ENCODE data around the gene ADRB2. TPM values are rescaled to one million over a fixed set of nuclear protein-coding genes. Genes with fewer than 3 reads are reported as not detected.

The ADRB2 gene
- total and polyA plus RNA-seq, 9 donors, result 0.23 to 2.3 (median 1.0) TPM

DNA sequence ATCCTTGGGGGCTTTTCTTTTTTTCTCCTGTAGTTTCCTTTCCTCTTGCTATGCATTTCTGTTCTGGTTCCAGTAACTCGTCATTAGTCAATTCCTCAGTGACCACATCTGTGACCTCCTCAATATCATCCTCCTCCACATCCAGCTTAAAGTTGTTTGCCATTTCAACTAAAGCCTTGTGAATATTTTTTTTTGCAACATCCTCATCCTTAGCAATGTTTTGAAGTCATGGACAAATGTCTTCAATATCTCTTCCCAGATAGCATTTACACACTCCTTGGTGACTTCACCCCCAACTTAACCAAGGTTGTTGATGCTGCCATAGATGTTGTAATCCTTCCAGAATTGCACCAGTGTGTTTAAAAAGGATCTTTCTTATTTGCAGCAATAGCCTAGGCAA lies 14.7 kb upstream of the ADRB2 start:
- Histone ChIP-seq H3K27me3 (no peaks in the 10 kb centered on the region), H3K36me3 (no peaks in the 10 kb centered on the region), H3K9me3 (no peaks in the 10 kb centered on the region), H3K27ac (no peak overlapping the region), H3K4me1 (ENCODE audit: insufficient read depth) (no peaks in the 10 kb centered on the region), H3K4me3 (no peak overlapping the region)
- WGBS, 3 donors, result 0 to 17% (median 8%) methylated on average over 1 of the region's 1 CpG
- TF ChIP-seq POLR2A (IDR thresholded peaks at IDR 0.05) (no peak), EP300 (IDR thresholded peaks at IDR 0.05) (no peak)
- TF ChIP-seq, protein P1, sequence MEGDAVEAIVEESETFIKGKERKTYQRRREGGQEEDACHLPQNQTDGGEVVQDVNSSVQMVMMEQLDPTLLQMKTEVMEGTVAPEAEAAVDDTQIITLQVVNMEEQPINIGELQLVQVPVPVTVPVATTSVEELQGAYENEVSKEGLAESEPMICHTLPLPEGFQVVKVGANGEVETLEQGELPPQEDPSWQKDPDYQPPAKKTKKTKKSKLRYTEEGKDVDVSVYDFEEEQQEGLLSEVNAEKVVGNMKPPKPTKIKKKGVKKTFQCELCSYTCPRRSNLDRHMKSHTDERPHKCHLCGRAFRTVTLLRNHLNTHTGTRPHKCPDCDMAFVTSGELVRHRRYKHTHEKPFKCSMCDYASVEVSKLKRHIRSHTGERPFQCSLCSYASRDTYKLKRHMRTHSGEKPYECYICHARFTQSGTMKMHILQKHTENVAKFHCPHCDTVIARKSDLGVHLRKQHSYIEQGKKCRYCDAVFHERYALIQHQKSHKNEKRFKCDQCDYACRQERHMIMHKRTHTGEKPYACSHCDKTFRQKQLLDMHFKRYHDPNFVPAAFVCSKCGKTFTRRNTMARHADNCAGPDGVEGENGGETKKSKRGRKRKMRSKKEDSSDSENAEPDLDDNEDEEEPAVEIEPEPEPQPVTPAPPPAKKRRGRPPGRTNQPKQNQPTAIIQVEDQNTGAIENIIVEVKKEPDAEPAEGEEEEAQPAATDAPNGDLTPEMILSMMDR (IDR thresholded peaks at IDR 0.05), result no peak
- DNase-seq, result no peak
- intact Hi-C loops (cut with DNase I), result no loop called here

DNA sequence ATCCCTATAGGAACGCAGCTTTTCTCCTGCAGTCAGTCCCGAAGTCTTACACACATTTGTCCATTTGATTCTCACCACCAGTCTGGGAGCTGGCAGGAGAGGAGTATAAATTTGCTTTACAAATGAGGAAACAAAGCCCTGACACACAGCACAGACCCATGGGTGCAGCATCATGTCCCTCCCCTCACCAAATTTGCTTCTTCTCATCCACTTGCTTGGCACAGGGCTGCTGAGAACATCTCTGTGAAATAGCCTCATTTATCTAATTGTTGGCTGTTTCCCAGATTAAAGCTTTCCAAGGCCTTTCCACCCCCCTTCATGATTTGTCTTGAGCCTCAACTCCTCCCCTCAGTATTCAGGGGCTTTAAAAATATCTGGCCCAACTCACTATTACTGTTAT lies 11.3 kb upstream of the ADRB2 start:
- intact Hi-C loops (cut with DNase I), result no loop called here
- Histone ChIP-seq H3K36me3 (no peaks in the 10 kb centered on the region), H3K9me3 (no peaks in the 10 kb centered on the region), H3K27ac (no peak overlapping the region), H3K4me3 (no peak overlapping the region), H3K27me3 (no peaks in the 10 kb centered on the region), H3K4me1 (ENCODE audit: insufficient read depth) (no peaks in the 10 kb centered on the region)
- no peak for DNase-seq
- TF ChIP-seq, protein P1 (IDR thresholded peaks at IDR 0.05), result no peak
- 25 to 47% (median 39%) methylated on average over 2 of the region's 2 CpGs for WGBS, 3 donors

DNA sequence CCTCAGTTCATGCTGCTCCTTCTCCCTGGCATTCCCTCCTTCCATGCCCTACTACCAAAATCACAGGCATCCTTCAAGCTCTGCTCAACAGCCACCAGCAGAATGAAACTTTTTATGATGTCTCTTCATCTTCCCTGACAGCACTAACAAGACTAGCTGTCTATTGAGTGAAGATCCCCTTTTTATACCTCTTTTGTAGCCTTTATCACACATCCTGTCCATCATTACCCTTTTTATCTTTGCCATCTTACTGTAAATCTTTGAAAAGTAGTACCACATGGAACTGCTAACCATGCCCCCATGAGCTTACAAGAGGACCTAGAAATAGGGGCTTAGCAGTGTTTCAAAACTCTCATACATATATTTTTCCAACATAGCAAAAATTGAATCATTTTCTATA lies 10.8 kb upstream of the ADRB2 start:
- Histone ChIP-seq H3K9me3 (no peaks in the 10 kb centered on the region), H3K4me3 (no peak overlapping the region), H3K36me3 (no peaks in the 10 kb centered on the region), H3K27me3 (no peaks in the 10 kb centered on the region), H3K4me1 (ENCODE audit: insufficient read depth) (no peaks in the 10 kb centered on the region), H3K27ac (no peak overlapping the region)
- no peak for DNase-seq
- intact Hi-C loops (cut with DNase I), result no loop called here
- TF ChIP-seq, protein P1 (IDR thresholded peaks at IDR 0.05), result no peak
- TF ChIP-seq POLR2A (IDR thresholded peaks at IDR 0.05) (no peak), EP300 (IDR thresholded peaks at IDR 0.05) (no peak)

- H3K27me3 ChIP-seq, result no peaks in the 10 kb centered on the region
- intact Hi-C loops (cut with DNase I), result no loop called here
- no peaks in the 10 kb centered on the region for H3K9me3 ChIP-seq
- H3K27ac ChIP-seq, result no peak overlapping the region
- WGBS, 3 donors, result 55 to 70% (median 59%) methylated on average over 1 of the region's 1 CpG
- no peak overlapping the region for H3K4me3 ChIP-seq
- no peaks in the 10 kb centered on the region for H3K36me3 ChIP-seq
- H3K4me1 ChIP-seq (ENCODE audit: insufficient read depth), result no peaks in the 10 kb centered on the region
- TF ChIP-seq POLR2A (IDR thresholded peaks at IDR 0.05), result no peak
- TF ChIP-seq EP300 (IDR thresholded peaks at IDR 0.05), result no peak
- TF ChIP-seq, protein P1 (IDR thresholded peaks at IDR 0.05), result no peak
- DNase-seq, result no peak
Measured at GRCh38 chr5:148816357-148816756, 10.1 kb upstream of the ADRB2 start.

DNA sequence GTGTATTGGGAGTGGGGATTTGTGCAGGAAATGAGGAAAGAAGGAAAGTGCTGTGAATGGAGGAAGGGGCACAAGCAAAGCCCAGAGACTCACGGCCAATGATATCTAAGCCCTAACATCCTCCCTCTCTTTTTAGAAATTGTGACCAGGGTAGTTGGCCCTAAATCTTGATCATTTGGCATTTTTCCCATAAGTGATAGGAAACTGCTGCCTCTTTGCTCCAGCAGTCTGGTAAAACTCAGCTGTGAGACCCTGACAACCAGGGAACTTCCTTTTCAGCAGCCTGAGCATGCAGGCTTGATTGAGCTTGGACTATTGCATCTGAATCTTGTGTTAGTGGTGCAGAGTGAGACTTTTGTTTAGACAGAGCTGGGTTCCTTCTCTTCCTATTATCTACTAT lies 9.6 kb upstream of the ADRB2 start:
- intact Hi-C loops (cut with DNase I), result no loop called here
- H3K36me3 ChIP-seq, result no peaks in the 10 kb centered on the region
- H3K4me1 ChIP-seq (ENCODE audit: insufficient read depth), result no peaks in the 10 kb centered on the region
- no peak overlapping the region for H3K27ac ChIP-seq
- no peak for TF ChIP-seq EP300 (IDR thresholded peaks at IDR 0.05)
- TF ChIP-seq, protein P1 (IDR thresholded peaks at IDR 0.05), result no peak
- TF ChIP-seq POLR2A (IDR thresholded peaks at IDR 0.05), result no peak
- no peaks in the 10 kb centered on the region for H3K27me3 ChIP-seq
- 7 to 26% (median 12%) methylated on average over 1 of the region's 1 CpG for WGBS, 3 donors
- H3K4me3 ChIP-seq, result no peak overlapping the region
- no peaks in the 10 kb centered on the region for H3K9me3 ChIP-seq
- DNase-seq, result no peak
